H1 (cell line): Measurements from ENCODE around the gene WDR38. TPM values are rescaled to one million over a fixed set of nuclear protein-coding genes. Genes with fewer than 3 reads are reported as not detected.

Source experiments
- CEBPB ChIP-seq: IDR thresholded peaks from 2 replicates; pipeline ENCODE4 v1.6.1; 2012; ENCODE audit warnings: low read depth, low read length
- CHD1 ChIP-seq: IDR thresholded peaks from 2 replicates; pipeline ENCODE4 v1.6.1; 2012; ENCODE audit warnings: low read depth, low read length, improper control_type of control experiment
- EGR1 ChIP-seq: IDR thresholded peaks from 2 replicates; pipeline ENCODE4 v1.6.1; 2011; ENCODE audit warnings: low read depth, low read length, borderline replicate concordance
- FOSL1 ChIP-seq: IDR thresholded peaks from 2 replicates; pipeline ENCODE4 v1.6.1; 2011; ENCODE audit warnings: mild to moderate bottlenecking, low read depth, low read length, moderate library complexity; ENCODE audit not compliant: insufficient read depth
- GABPA ChIP-seq: IDR thresholded peaks from 2 replicates; pipeline ENCODE4 v1.6.1; 2011; ENCODE audit warnings: mild to moderate bottlenecking, low read length, moderate library complexity, borderline replicate concordance; ENCODE audit not compliant: insufficient read depth
- JUND ChIP-seq: IDR thresholded peaks from 2 replicates; pipeline ENCODE4 v1.6.1; 2011; ENCODE audit warnings: mild to moderate bottlenecking, improper control_type of control experiment, low read length
- MAFK ChIP-seq: IDR thresholded peaks from 2 replicates; pipeline ENCODE4 v1.6.1; 2012; ENCODE audit warnings: low read depth, mild to moderate bottlenecking, improper control_type of control experiment, low read length
- MAX ChIP-seq: IDR thresholded peaks from 2 replicates; pipeline ENCODE4 v1.6.1; 2012; ENCODE audit warnings: inconsistent platforms
- POU5F1 ChIP-seq: IDR thresholded peaks from 2 replicates; pipeline ENCODE4 v1.6.1; 2011; ENCODE audit warnings: low read depth, mild to moderate bottlenecking, low read length, moderate library complexity
- RFX5 ChIP-seq: IDR thresholded peaks from 2 replicates; pipeline ENCODE4 v1.6.1; 2011; ENCODE audit warnings: low read depth, low read length, improper control_type of control experiment, borderline replicate concordance
- RNF2 ChIP-seq: fragments of 200-900, 300-1000 bp; sonication (generic); IDR thresholded peaks from 2 replicates; pipeline ENCODE4 v1.7.1; 2016; ENCODE audit warnings: borderline replicate concordance, low read depth, mild to moderate bottlenecking, antibody characterized with exemption, low read length; ENCODE audit not compliant: poor library complexity, severe bottlenecking; ENCODE audit errors: missing control alignments
- SIN3A ChIP-seq, 2 experiments: IDR thresholded peaks in 1 of 2; conservative IDR thresholded peaks in 1 of 2; 2 replicates each; pipeline ENCODE4 v1.6.1; 2011 to 2012; ENCODE audit warnings: low read length in 2 of 2, improper control_type of control experiment in 1 of 2, low read depth in 1 of 2, mild to moderate bottlenecking in 1 of 2
- SIRT6 ChIP-seq: IDR thresholded peaks from one replicate; pipeline ENCODE4 v1.7.1; 2012; ENCODE audit warnings: low read length, inconsistent platforms
- SIX5 ChIP-seq: IDR thresholded peaks from 2 replicates; pipeline ENCODE4 v1.6.1; 2011; ENCODE audit warnings: mild to moderate bottlenecking, low read depth, low read length
- polyA plus RNA-seq, 7 experiments: library from polyadenylated mRNA; depleted of rRNA in 3 of 7; stranded (reverse) in 5 of 7; unstranded in 2 of 7; fragments of >200 nt in 5 of 7; fragments of 200-250 nt in 2 of 7; gene quantifications; 1 replicate in 5 of 7; 2 replicates in 1 of 7; 4 replicates in 1 of 7; pipeline versions ENCODE4 v1.2.1 to v1.2.3, GENCODE V29; 2011 to 2013; ENCODE audit warnings: missing spikeins in 2 of 7, mixed read lengths in 2 of 7
- total RNA-seq: library from RNA; stranded (reverse); fragmentation: NEBNext Ultra II Directional; extraction: Animal tissue kit (Norgen Biotek cat#: 25700); gene quantifications from 2 replicates; pipeline ENCODE4 v1.2.1, GENCODE V29; 2021

WDR38 gene
- total and polyA plus RNA-seq, 2 of the 8 experiments (the other 6 are each of a cell fraction or from before 2014, with no cell fraction given), result not detected

GRCh38 chr9:124861342-124862229, 8.3 kb downstream of the WDR38 start, which contains the start of the genes ARPC5L and RPL35 (continued):
- peak; percentile 47; the same call in 1 of the 2 replicates for TF ChIP-seq EGR1
- peak; percentile 98 for TF ChIP-seq JUND
- peak; percentile 35; the same call in 1 of the 2 replicates for TF ChIP-seq SIX5
- peak; percentile 91 for TF ChIP-seq GABPA
- TF ChIP-seq CHD1, result peak; percentile 89
- TF ChIP-seq RFX5, result no peak
- TF ChIP-seq FOSL1, result 0 out of 2 replicates have a peak, but pooled peaks have one; percentile 34
- TF ChIP-seq POU5F1, result no peak
- peak; percentile 73 for TF ChIP-seq MAX
- peak; percentile 85 to 92; a peak in 2 of 4 replicates for TF ChIP-seq SIN3A (conservative IDR thresholded peaks at IDR 0.05 in 1 of 2, IDR thresholded peaks at IDR 0.05 in 1 of 2; ENCODE audit: low read depth in 1 of 2, low read length in 2 of 2)
- TF ChIP-seq MAFK, result no peak
- no peak for TF ChIP-seq SIRT6
- TF ChIP-seq RNF2, result no peak
- no peak for TF ChIP-seq CEBPB
